Measurements from ENCODE around the gene ERCC3. TPM values are rescaled to one million over a fixed set of nuclear protein-coding genes. Genes with fewer than 3 reads are reported as not detected.
A peak's percentile ranks its signal among the peaks of the same experiment; 100 is the strongest.

The ERCC3 gene
- total RNA-seq, 2 experiments from 2014 or later: 40.0 to 44.0 TPM

- intact Hi-C loops (cut with DNase I, micrococcal nuclease): loop anchor here in 1 of 2 experiments (10.0 kb wide), 1 partner anchor 95 kb away; the partner anchor contains the start of gene PROC
- Mint-ChIP-seq H3K9me3 (peaks cover 5% of the 10 kb centered on the region), H3K4me1 (ENCODE audit: low read depth) (no peaks in the 10 kb centered on the region), H3K36me3 (ENCODE audit: low read depth) (peaks cover 93% of the 10 kb centered on the region), H3K27me3 (no peaks in the 10 kb centered on the region), H3K27ac (no peak overlapping the region), H3K4me3 (no peak overlapping the region)
- TF ChIP-seq CTCF (IDR thresholded peaks at IDR 0.05): no peak
- peaks cover 84% of the 10 kb centered on the region for H3K36me3 ChIP-seq (ENCODE audit: insufficient read depth, low read length)
- CTCF ChIA-PET: interaction anchor here (0.7 kb wide), 1 partner anchor 9 kb away, joined by 4 read pairs; no protein-coding TSS in a partner anchor
- ATAC-seq (ENCODE audit: poor library complexity) (no peak), DNase-seq (no peak)
- no peaks in the 10 kb centered on the region for H3K4me1 ChIP-seq (ENCODE audit: insufficient read depth, low read length)
- POLR2A ChIA-PET: no interaction called here
- no peak overlapping the region for H3K4me3 ChIP-seq (ENCODE audit: low read length)
- peaks cover 0 to 5% of the 10 kb centered on the region in 2 experiments for H3K9me3 ChIP-seq (ENCODE audit: control insufficient read depth in 1 of 2, insufficient read depth in 1 of 2, low read length in 2 of 2)
- H3K27ac ChIP-seq (ENCODE audit: low read depth in 1 of 2, low read length in 2 of 2): no peak overlapping the region
- no peaks in the 10 kb centered on the region for H3K27me3 ChIP-seq (ENCODE audit: control insufficient read depth in 1 of 2, insufficient read depth in 2 of 2, low read length in 2 of 2)
Observed at GRCh38 chr2:127320067-127320466, 26.1 kb upstream of the ERCC3 start.

- no peaks in the 10 kb centered on the region for H3K27me3 ChIP-seq (ENCODE audit: control insufficient read depth in 1 of 2, insufficient read depth in 2 of 2, low read length in 2 of 2)
- Mint-ChIP-seq H3K27ac (no peak overlapping the region), H3K36me3 (ENCODE audit: low read depth) (peaks cover 95% of the 10 kb centered on the region), H3K27me3 (no peaks in the 10 kb centered on the region), H3K4me3 (no peak overlapping the region), H3K4me1 (ENCODE audit: low read depth) (no peaks in the 10 kb centered on the region), H3K9me3 (no peaks in the 10 kb centered on the region)
- ATAC-seq (ENCODE audit: poor library complexity) (no peak), DNase-seq (no peak)
- ChIA-PET POLR2A (no interaction called here), CTCF (interaction anchor here (2.1 kb wide), 1 partner anchor 101 kb away, joined by 6 read pairs; no protein-coding TSS in a partner anchor)
- H3K36me3 ChIP-seq (ENCODE audit: insufficient read depth, low read length): peaks cover 88% of the 10 kb centered on the region
- H3K4me1 ChIP-seq (ENCODE audit: insufficient read depth, low read length): no peaks in the 10 kb centered on the region
- no peak overlapping the region for H3K27ac ChIP-seq (ENCODE audit: low read depth in 1 of 2, low read length in 2 of 2)
- no peaks in the 10 kb centered on the region for H3K9me3 ChIP-seq (ENCODE audit: control insufficient read depth in 1 of 2, insufficient read depth in 1 of 2, low read length in 2 of 2)
- no peak for TF ChIP-seq CTCF (IDR thresholded peaks at IDR 0.05)
- intact Hi-C loops (cut with DNase I, micrococcal nuclease): no loop called here
- H3K4me3 ChIP-seq (ENCODE audit: low read length): no peak overlapping the region
Observed at GRCh38 chr2:127314193-127314988, 20.4 kb upstream of the ERCC3 start.

- Mint-ChIP-seq H3K36me3 (ENCODE audit: low read depth) (peaks cover 93% of the 10 kb centered on the region), H3K4me1 (ENCODE audit: low read depth) (no peaks in the 10 kb centered on the region), H3K27ac (no peak overlapping the region), H3K27me3 (no peaks in the 10 kb centered on the region), H3K9me3 (no peaks in the 10 kb centered on the region), H3K4me3 (no peak overlapping the region)
- Histone ChIP-seq H3K9me3 (ENCODE audit: control insufficient read depth in 1 of 2, insufficient read depth in 1 of 2, low read length in 2 of 2) (no peaks in the 10 kb centered on the region), H3K27ac (ENCODE audit: low read depth in 1 of 2, low read length in 2 of 2) (no peak overlapping the region), H3K36me3 (ENCODE audit: insufficient read depth, low read length) (peaks cover 85% of the 10 kb centered on the region), H3K4me1 (ENCODE audit: insufficient read depth, low read length) (no peaks in the 10 kb centered on the region), H3K27me3 (ENCODE audit: control insufficient read depth in 1 of 2, insufficient read depth in 2 of 2, low read length in 2 of 2) (no peaks in the 10 kb centered on the region), H3K4me3 (ENCODE audit: low read length) (no peak overlapping the region)
- intact Hi-C loops (cut with DNase I, micrococcal nuclease): no loop called here
- no peak for ATAC-seq (ENCODE audit: poor library complexity)
- CTCF ChIA-PET: interaction anchor here (2.1 kb wide), 1 partner anchor 102 kb away, joined by 6 read pairs; no protein-coding TSS in a partner anchor
- TF ChIP-seq CTCF (IDR thresholded peaks at IDR 0.05): no peak
- POLR2A ChIA-PET: no interaction called here
- peak in 2 of 14 experiments; percentile 44 to 50 for DNase-seq
Observed at GRCh38 chr2:127313406-127313805, 19.5 kb upstream of the ERCC3 start.
